ENCODE measurements around the gene HS3ST6. TPM values are rescaled to one million over a fixed set of nuclear protein-coding genes. Genes with fewer than 3 reads are reported as not detected.

HS3ST6 gene
- total and polyA plus RNA-seq, 4 donors = 0.40 to 5.9 (median 1.4) TPM

DNA sequence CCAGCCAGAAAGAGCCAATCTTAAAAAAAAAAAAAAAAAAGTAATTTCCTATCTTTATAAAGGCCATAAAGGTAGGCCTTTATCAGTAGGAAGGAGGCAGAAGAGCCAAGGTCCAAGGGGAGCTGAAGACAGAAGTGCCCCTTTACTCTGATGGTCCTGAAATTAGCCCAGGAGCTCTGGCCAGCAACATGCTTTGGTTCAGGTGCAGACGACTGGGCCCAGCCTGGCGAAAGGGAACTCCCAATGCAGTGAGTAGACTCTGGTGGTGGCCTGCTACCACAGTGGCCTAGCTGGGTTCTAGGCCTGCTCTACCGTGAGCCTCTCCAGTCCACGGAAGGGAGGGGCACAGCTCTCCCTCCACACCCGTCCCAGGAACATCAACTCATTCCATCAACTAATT is 23.1 kb downstream of the HS3ST6 start:
- no peak overlapping the region for H3K27ac ChIP-seq (ENCODE audit: low read depth in 1 of 2, low read length in 1 of 2)
- H3K9me3 ChIP-seq (ENCODE audit: control insufficient read depth in 4 of 4, insufficient read depth in 3 of 4, low read length in 3 of 4) = no peaks in the 10 kb centered on the region
- peaks cover 0 to 10% (median 7%) of the 10 kb centered on the region in 3 donors for H3K27me3 ChIP-seq (ENCODE audit: control insufficient read depth in 3 of 3, insufficient read depth in 3 of 3, low read length in 2 of 3)
- H3K36me3 ChIP-seq (ENCODE audit: control insufficient read depth in 4 of 4, insufficient read depth in 4 of 4, low read length in 4 of 4) = no peaks in the 10 kb centered on the region
- TF ChIP-seq, protein P1, sequence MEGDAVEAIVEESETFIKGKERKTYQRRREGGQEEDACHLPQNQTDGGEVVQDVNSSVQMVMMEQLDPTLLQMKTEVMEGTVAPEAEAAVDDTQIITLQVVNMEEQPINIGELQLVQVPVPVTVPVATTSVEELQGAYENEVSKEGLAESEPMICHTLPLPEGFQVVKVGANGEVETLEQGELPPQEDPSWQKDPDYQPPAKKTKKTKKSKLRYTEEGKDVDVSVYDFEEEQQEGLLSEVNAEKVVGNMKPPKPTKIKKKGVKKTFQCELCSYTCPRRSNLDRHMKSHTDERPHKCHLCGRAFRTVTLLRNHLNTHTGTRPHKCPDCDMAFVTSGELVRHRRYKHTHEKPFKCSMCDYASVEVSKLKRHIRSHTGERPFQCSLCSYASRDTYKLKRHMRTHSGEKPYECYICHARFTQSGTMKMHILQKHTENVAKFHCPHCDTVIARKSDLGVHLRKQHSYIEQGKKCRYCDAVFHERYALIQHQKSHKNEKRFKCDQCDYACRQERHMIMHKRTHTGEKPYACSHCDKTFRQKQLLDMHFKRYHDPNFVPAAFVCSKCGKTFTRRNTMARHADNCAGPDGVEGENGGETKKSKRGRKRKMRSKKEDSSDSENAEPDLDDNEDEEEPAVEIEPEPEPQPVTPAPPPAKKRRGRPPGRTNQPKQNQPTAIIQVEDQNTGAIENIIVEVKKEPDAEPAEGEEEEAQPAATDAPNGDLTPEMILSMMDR (IDR thresholded peaks at IDR 0.05; ENCODE audit: control extremely low read depth, extremely low read depth) = no peak
- ATAC-seq (ENCODE audit: insufficient read depth, low FRiP score) = no peak
- no peak for DNase-seq
- no peak overlapping the region for H3K9ac ChIP-seq (ENCODE audit: insufficient read depth in 1 of 2, low read length in 2 of 2)
- H3K4me1 ChIP-seq (ENCODE audit: control insufficient read depth in 5 of 5, insufficient read depth in 5 of 5, low read length in 5 of 5) = no peaks in the 10 kb centered on the region
- WGBS, 2 donors = 86 to 95% methylated on average over 5 of the region's 5 CpGs
- no peak overlapping the region for H3K4me3 ChIP-seq

DNA sequence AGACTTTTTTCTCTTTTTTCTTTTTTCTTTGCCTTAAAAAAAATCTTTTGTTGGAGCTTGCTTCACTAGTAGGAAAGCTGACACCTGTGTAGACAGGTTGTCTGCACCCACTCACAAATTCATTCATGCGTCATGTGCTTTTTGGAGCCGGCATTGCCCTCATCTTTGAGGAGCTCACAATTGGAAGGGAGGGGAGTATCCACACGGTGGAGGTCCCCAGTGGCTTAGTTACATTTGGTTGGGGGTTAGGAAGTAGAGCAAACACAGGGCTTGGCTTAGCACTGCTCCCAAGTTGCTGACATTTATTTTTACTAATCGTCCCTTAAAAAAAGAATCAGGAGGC is 27.5 kb downstream of the HS3ST6 start:
- 44 to 47% methylated on average over 4 of the region's 4 CpGs for WGBS, 2 donors

DNA sequence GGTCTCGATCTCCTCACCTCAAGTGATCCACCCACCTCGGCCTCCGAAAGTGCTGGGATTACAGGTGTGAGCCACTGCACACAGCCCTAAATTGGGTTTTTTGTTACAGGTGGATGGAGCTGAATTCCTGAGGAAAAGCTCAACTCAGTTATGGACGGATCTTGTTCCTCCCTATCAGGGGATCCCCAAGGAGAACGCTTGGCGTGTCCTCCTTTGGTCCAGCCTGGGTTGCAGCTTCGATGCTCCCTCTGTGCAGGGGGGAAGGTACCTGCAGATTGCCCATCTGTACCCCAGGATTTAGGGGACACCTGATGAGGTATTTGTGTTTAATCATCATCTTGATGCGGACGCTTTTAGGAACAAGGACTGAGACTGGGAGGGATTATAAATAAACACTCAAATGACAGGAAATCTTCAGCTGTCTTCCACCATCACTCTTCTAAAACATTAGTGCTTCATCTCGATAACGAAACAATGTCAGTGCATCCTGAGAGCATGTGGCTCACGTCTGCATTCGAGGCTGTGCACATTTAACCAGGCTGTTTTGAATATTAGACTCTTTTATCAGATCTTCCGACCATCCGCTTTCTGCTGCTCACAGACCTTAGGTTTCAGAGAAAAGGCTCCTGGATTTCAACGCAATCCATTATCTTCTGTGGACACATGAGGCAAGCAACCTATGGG is 28.0 kb downstream of the HS3ST6 start:
- no peaks in the 10 kb centered on the region for H3K9me3 ChIP-seq (ENCODE audit: control insufficient read depth in 4 of 4, insufficient read depth in 3 of 4, low read length in 3 of 4)
- no peak overlapping the region for H3K27ac ChIP-seq (ENCODE audit: low read depth in 1 of 2, low read length in 1 of 2)
- DNase-seq = no peak
- no peak for ATAC-seq (ENCODE audit: insufficient read depth, low FRiP score)
- no peak overlapping the region for H3K9ac ChIP-seq (ENCODE audit: insufficient read depth in 1 of 2, low read length in 2 of 2)
- peaks cover 0 to 10% (median 6%) of the 10 kb centered on the region in 3 donors for H3K27me3 ChIP-seq (ENCODE audit: control insufficient read depth in 3 of 3, insufficient read depth in 3 of 3, low read length in 2 of 3)
- H3K36me3 ChIP-seq (ENCODE audit: control insufficient read depth in 4 of 4, insufficient read depth in 4 of 4, low read length in 4 of 4) = no peaks in the 10 kb centered on the region
- TF ChIP-seq, protein P1 (IDR thresholded peaks at IDR 0.05; ENCODE audit: control extremely low read depth, extremely low read depth) = no peak
- H3K4me1 ChIP-seq (ENCODE audit: control insufficient read depth in 5 of 5, insufficient read depth in 5 of 5, low read length in 5 of 5) = no peaks in the 10 kb centered on the region
- WGBS, 2 donors = 58 to 74% methylated on average over 16 of the region's 16 CpGs
- H3K4me3 ChIP-seq = no peak overlapping the region

More for the DNA sequence above, 27.5 kb downstream of the HS3ST6 start:
- Histone ChIP-seq H3K9me3 (ENCODE audit: control insufficient read depth in 4 of 4, insufficient read depth in 3 of 4, low read length in 3 of 4) (no peaks in the 10 kb centered on the region), H3K4me3 (no peak overlapping the region), H3K27me3 (ENCODE audit: control insufficient read depth in 3 of 3, insufficient read depth in 3 of 3, low read length in 2 of 3) (peaks cover 0 to 8% (median 6%) of the 10 kb centered on the region in 3 donors), H3K4me1 (ENCODE audit: control insufficient read depth in 5 of 5, insufficient read depth in 5 of 5, low read length in 5 of 5) (no peaks in the 10 kb centered on the region), H3K27ac (ENCODE audit: low read depth in 1 of 2, low read length in 1 of 2) (no peak overlapping the region), H3K36me3 (ENCODE audit: control insufficient read depth in 4 of 4, insufficient read depth in 4 of 4, low read length in 4 of 4) (no peaks in the 10 kb centered on the region), H3K9ac (ENCODE audit: insufficient read depth in 1 of 2, low read length in 2 of 2) (no peak overlapping the region)
- ATAC-seq (ENCODE audit: insufficient read depth, low FRiP score) = no peak
- DNase-seq = no peak
- TF ChIP-seq, protein P1 (IDR thresholded peaks at IDR 0.05; ENCODE audit: control extremely low read depth, extremely low read depth) = no peak

Measured in lung (tissue), 12 donors.